Vagina (tissue), 2 donors: ENCODE measurements around the gene MOBP.

Experiments used
- POLR2A ChIP-seq, 2 donors: fragments of 450-650 bp; IDR thresholded peaks; one replicate each; pipeline ENCODE4 v1.6.1; 2017; ENCODE audit warnings: antibody characterized with exemption in 2 of 2, mild to moderate bottlenecking in 2 of 2, moderate library complexity in 2 of 2
- TF ChIP-seq, protein P1 (sequence below), 3 experiments: fragments of 450-650 bp in 2 of 3; fragments of 200-600 bp in 1 of 3; sonication (generic) in 1 of 3; IDR thresholded peaks; one replicate each; pipeline ENCODE4 v1.5.1; 2017 to 2019; ENCODE audit warnings: antibody characterized with exemption in 3 of 3, mild to moderate bottlenecking in 2 of 3, moderate library complexity in 2 of 3

GRCh38 chr3:39485547-39485946 is 18.1 kb downstream of the MOBP start:
- TF ChIP-seq, protein P1, sequence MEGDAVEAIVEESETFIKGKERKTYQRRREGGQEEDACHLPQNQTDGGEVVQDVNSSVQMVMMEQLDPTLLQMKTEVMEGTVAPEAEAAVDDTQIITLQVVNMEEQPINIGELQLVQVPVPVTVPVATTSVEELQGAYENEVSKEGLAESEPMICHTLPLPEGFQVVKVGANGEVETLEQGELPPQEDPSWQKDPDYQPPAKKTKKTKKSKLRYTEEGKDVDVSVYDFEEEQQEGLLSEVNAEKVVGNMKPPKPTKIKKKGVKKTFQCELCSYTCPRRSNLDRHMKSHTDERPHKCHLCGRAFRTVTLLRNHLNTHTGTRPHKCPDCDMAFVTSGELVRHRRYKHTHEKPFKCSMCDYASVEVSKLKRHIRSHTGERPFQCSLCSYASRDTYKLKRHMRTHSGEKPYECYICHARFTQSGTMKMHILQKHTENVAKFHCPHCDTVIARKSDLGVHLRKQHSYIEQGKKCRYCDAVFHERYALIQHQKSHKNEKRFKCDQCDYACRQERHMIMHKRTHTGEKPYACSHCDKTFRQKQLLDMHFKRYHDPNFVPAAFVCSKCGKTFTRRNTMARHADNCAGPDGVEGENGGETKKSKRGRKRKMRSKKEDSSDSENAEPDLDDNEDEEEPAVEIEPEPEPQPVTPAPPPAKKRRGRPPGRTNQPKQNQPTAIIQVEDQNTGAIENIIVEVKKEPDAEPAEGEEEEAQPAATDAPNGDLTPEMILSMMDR (IDR thresholded peaks at IDR 0.05), result no peak
- TF ChIP-seq POLR2A (IDR thresholded peaks at IDR 0.05), result no peak
